ENCODE data around the gene SEMA4G.

DNA sequence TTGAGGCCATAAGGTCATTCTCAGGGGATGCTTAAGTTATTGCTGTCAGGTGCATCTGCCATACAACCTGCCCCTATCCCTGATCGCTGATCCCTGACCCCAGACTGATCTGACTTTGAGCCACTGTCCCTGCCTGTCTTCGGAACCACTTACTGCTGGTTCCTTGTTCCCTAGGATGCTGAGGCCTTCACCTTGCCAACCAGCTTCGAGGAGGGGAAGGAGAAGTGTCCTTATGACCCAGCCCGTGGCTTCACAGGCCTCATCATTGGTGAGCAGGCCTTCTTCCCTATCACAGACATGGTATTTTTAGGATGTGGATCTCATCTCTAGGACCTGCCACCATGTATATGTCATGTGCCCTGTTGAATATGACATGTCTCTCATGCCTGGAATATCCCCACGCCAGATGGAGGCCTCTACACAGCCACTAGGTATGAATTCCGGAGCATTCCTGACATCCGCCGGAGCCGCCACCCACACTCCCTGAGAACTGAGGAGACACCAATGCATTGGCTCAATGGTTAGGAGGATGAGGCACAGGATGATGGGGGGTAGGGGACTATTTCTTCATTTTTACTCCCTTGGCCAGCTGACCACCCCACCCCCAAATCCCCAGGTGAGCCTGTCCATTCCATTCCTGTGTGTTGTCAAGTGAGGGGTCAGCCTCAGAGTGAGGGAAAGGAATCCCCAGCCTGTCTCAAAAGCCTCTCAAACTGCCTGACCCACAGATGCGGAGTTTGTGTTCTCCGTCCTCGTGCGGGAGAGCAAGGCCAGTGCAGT, 9.0 kb downstream of the SEMA4G start:
- TF ChIP-seq SP1 (IDR thresholded peaks at IDR 0.05) (no peak), NFRKB (IDR thresholded peaks at IDR 0.05) (no peak), FOXA1 (IDR thresholded peaks at IDR 0.05) (no peak), SUZ12 (IDR thresholded peaks at IDR 0.05) (no peak), TARDBP (IDR thresholded peaks at IDR 0.05) (no peak), BHLHE40 (IDR thresholded peaks at IDR 0.05; ENCODE audit: borderline replicate concordance) (no peak), ZNF384 (IDR thresholded peaks at IDR 0.05) (no peak), ELF4 (IDR thresholded peaks at IDR 0.05) (no peak), LEF1 (IDR thresholded peaks at IDR 0.05; ENCODE audit: borderline replicate concordance) (no peak), L3MBTL2 (conservative IDR thresholded peaks at IDR 0.05) (no peak), FOXM1 (IDR thresholded peaks at IDR 0.05; ENCODE audit: borderline replicate concordance) (no peak), FOXK2 (IDR thresholded peaks at IDR 0.05) (no peak), ARNT (IDR thresholded peaks at IDR 0.05) (no peak)
- TF ChIP-seq, protein P1, sequence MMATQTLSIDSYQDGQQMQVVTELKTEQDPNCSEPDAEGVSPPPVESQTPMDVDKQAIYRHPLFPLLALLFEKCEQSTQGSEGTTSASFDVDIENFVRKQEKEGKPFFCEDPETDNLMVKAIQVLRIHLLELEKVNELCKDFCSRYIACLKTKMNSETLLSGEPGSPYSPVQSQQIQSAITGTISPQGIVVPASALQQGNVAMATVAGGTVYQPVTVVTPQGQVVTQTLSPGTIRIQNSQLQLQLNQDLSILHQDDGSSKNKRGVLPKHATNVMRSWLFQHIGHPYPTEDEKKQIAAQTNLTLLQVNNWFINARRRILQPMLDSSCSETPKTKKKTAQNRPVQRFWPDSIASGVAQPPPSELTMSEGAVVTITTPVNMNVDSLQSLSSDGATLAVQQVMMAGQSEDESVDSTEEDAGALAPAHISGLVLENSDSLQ (IDR thresholded peaks at IDR 0.05): no peak
